CMK (cell line): ENCODE results near the gene RNF133.
"Not testable (repeated sequence)": the region's sequence is repeated elsewhere in the genome, so short reads cannot be mapped to it uniquely, and the experiment has no call there.

ENCODE experiments used
- DNase-seq: peaks from one replicate; pipeline ENCODE4 v3.0.0-alpha.2; 2010; ENCODE audit warnings: low read depth

Gene RNF133

DNA sequence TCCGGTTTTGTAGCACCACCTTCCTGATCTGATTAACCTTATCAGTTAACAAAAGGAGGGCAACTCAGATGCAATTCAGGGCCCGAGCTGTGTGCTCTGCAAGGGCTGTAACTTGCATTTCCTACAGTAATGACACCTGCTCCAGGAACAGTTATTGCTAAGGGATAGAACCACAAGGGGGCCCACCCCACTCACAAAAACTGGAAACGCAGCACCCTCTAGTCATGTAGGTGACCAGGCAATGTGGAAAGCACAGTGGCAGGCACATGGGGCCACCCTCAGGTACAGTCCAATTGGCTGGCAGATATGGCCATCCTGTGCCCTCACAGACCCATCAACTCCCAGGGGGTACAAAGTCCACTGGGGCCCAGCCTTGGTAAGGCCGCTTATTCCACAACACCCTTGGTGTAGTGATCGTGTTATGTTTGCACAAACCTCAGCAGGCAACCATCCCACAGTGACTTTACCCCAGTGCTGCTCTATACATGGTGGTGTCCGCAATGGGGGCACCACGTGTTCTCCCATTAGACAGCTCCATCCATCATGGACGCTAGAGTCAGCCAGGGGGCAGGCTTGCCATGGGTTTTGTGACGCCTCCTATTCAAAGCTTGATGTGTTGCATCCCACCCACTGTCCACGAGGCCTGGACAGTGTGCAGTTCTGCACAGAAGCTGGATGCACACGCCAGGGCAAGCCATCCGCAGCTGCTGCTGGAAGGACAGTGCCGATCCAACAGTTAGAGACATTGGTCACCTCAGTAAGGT is 9.4 kb downstream of the RNF133 start:
- no peak for DNase-seq

DNA sequence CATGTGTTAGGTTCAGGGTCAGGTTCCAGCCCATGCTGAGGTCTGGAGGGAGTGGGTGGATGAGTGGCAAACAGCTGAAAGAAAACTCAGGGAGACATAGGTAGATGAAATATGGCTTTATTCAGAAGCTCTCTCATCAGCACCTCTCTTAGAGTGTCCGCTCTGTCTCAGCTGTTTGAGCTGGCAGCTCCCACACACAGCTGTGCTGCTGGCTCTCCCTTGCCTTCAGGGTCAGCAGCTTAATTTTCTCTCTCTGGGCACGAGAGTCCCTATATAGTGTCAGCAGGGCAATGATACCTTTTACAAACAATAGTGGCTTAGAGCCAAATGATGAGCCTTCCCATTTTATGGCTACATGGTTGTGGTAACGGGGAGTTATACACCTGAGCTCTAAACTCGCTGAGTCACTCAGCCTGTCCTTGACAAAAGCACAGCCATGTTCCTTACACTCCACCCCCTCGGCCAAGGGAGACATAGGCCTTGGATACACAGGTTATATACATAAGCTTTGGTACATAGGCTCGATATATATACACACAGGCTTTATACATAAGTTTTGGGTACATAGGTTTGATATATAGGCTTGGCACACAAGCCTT is 10.4 kb downstream of the RNF133 start:
- no peak for DNase-seq

GRCh38 chr7:122686360-122686878 is 12.5 kb downstream of the RNF133 start:
- DNase-seq = no peak

GRCh38 chr7:122684504-122684903 is 14.4 kb downstream of the RNF133 start:
- DNase-seq = no peak

- no peak for DNase-seq
Measured at GRCh38 chr7:122682815-122683550, 15.9 kb downstream of the RNF133 start.

DNA sequence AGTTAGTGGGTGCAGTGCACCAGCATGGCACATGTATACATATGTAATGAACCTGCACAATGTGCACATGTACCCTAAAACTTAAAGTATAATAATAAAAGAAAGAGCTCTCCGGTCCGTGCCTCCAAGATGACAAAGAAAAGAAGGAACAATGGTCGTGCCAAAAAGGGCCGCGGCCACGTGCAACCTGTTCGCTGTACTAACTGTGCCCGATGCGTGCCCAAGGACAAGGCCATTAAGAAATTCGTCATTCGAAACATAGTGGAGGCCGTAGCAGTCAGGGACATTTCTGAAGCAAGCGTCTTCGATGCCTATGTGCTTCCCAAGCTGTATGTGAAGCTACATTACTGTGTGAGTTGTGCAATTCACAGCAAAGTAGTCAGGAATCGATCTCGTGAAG is 17.7 kb downstream of the RNF133 start:
- not testable (repeated sequence) for DNase-seq

DNA sequence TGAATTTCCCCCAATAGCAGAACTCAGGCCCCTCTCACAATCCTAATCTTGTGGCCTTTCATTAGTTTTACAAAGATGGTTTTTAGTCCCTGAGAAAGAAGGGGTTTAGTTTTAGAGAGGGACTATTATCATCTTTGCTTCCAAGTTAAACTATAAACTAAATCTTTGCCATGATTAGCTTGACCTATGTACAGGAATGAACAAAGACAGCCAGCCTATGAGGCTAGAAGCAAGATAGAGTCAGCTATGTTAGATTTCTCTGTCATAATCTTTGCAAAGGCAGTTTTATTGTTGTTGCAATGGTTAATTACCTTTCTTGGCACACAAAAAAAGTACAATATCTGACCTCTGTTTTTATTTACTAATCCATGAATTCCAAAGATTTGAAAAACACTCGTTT is 19.1 kb downstream of the RNF133 start:
- DNase-seq = no peak

- DNase-seq = not testable (repeated sequence)
Measured at GRCh38 chr7:122679269-122679709, 19.6 kb downstream of the RNF133 start.

DNA sequence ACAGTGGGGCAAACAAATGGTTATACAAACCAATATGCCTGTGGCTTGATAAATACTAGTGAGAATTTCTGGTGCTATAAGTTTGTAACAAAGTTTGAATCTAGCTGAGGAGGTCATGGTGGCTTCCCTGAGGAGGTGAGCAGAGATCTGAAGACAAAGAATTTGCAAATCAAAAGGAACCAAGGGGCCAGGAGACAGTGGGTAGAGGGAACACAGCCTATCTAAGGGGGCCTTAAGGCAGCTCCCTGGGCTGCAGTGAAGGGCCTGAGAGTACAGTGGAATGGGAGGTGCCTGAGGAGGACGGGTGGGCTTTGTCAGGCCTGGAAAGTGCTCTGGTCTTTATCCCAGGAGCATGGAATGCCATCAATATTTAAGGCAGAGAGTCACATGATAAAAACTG is 21.8 kb downstream of the RNF133 start:
- DNase-seq = no peak

GRCh38 chr7:122676466-122676865 is 22.5 kb downstream of the RNF133 start:
- no peak for DNase-seq

GRCh38 chr7:122675621-122676020 is 23.3 kb downstream of the RNF133 start:
- DNase-seq = no peak

DNA sequence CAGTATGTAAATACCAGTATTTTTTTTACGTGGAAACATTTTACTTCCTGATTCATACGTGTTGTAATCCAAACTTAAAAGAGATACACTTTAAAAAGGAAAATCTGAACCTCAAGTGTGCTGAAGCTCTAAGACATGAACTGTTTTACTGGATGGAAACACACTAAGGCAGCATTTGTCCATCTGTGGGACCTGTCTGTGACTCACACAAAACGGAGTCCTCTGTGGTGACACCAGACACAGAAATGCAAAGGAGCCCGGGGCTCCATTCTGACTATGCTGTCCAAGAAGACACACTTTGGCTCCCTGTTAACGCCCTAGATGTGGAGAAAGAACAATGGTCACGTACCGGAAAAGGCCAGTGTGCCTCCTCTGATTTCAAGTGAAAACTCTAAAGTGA is 23.9 kb downstream of the RNF133 start:
- DNase-seq = no peak

- DNase-seq = no peak
Measured at GRCh38 chr7:122674502-122674901, 24.4 kb downstream of the RNF133 start.

DNA sequence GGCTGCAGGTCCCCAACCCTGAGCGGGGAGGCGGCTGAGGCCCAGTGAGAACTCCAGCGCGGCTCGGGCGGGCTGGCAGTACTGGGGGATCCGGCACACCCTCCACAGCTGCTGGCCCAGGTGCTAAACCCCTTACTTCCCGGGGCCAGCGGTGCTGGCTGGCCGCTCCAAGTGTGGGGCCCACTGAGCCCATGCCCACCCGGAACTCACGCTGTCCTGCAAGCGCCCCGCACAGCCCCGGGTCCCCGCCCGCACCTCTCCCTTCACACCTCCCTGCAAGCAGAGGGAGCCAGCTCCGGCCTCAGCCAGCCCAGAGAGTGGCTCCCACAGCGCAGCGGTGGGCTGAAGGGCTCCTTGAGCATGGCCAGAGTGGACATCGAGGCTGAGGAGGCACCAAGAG is 25.0 kb downstream of the RNF133 start:
- DNase-seq = no peak

- no peak for DNase-seq
Measured at GRCh38 chr7:122672536-122672935, 26.4 kb downstream of the RNF133 start.

- no peak for DNase-seq
Measured at GRCh38 chr7:122663733-122664132, 35.2 kb downstream of the RNF133 start.

GRCh38 chr7:122658856-122659255 is 40.1 kb downstream of the RNF133 start:
- DNase-seq = no peak

- DNase-seq = no peak
Measured at GRCh38 chr7:122653685-122654084, 45.2 kb downstream of the RNF133 start.

GRCh38 chr7:122652876-122653275 is 46.0 kb downstream of the RNF133 start:
- DNase-seq = no peak

GRCh38 chr7:122651451-122651850 is 47.5 kb downstream of the RNF133 start:
- no peak for DNase-seq
